ENCODE data around the gene COQ5. TPM values are rescaled to one million over a fixed set of nuclear protein-coding genes. Genes with fewer than 3 reads are reported as not detected.

Gene COQ5
- total RNA-seq, 4 donors from 2014 or later = 14.9 to 18.7 (median 18.0) TPM

- no peaks in the 10 kb centered on the region for H3K36me3 ChIP-seq
- no peaks in the 10 kb centered on the region for H3K27me3 ChIP-seq
- H3K9me3 ChIP-seq = no peaks in the 10 kb centered on the region
- peaks cover 48% of the 10 kb centered on the region for H3K4me1 ChIP-seq
- no peak for TF ChIP-seq EP300 (IDR thresholded peaks at IDR 0.05)
- TF ChIP-seq POLR2AphosphoS5 (IDR thresholded peaks at IDR 0.05) = no peak
- TF ChIP-seq POLR2A (IDR thresholded peaks at IDR 0.05) = no peak
- no peak for TF ChIP-seq CTCF (IDR thresholded peaks at IDR 0.05)
- H3K27ac ChIP-seq = no peak overlapping the region
- no peak overlapping the region for H3K4me3 ChIP-seq
- DNase-seq (ENCODE audit: low spot score in 2 of 2) = no peak
Observed at GRCh38 chr12:120472521-120472920, 56.4 kb downstream of the COQ5 start.

GRCh38 chr12:120470150-120470784, 58.7 kb downstream of the COQ5 start:
- TF ChIP-seq EP300 (IDR thresholded peaks at IDR 0.05) = no peak
- no peak for TF ChIP-seq POLR2AphosphoS5 (IDR thresholded peaks at IDR 0.05)
- no peak for TF ChIP-seq POLR2A (IDR thresholded peaks at IDR 0.05)
- no peak for TF ChIP-seq CTCF (IDR thresholded peaks at IDR 0.05)
- Histone ChIP-seq H3K4me1 (peaks cover 63% of the 10 kb centered on the region), H3K9me3 (no peaks in the 10 kb centered on the region), H3K36me3 (peaks cover 7% of the 10 kb centered on the region), H3K4me3 (peak overlapping the region; percentile 70), H3K27me3 (no peaks in the 10 kb centered on the region), H3K27ac (peak overlapping the region; percentile 96)
- DNase-seq (ENCODE audit: low spot score in 2 of 2) = no peak
- whole genome bisulfite sequencing = 62% methylated on average over 26 of the region's 26 CpGs

- peak; percentile 96 to 98 for DNase-seq (ENCODE audit: low spot score in 2 of 2)
- WGBS = 0% methylated on average over 10 of the region's 88 CpGs
- peaks cover 57% of the 10 kb centered on the region for H3K4me1 ChIP-seq
- peak within 1 kb of the TSS; percentile 96 for H3K27ac ChIP-seq
- H3K27me3 ChIP-seq = no peaks in the 10 kb centered on the region
- H3K9me3 ChIP-seq = no peaks in the 10 kb centered on the region
- peaks cover 14% of the 10 kb centered on the region for H3K36me3 ChIP-seq
- H3K4me3 ChIP-seq = peak within 1 kb of the TSS; percentile 70
- peak; percentile 46 to 73 for TF ChIP-seq POLR2A (IDR thresholded peaks at IDR 0.05)
- TF ChIP-seq POLR2AphosphoS5 (IDR thresholded peaks at IDR 0.05) = peak in 1 of 3 donors; percentile 44
- TF ChIP-seq EP300 (IDR thresholded peaks at IDR 0.05) = no peak
- peak; percentile 65 to 94 for TF ChIP-seq CTCF (IDR thresholded peaks at IDR 0.05)
Observed at GRCh38 chr12:120469450-120470149, 59.4 kb downstream of the COQ5 start, which contains the start of gene SRSF9. TSS of gene SRSF9 (minus strand) at chr12:120469748. CDS start at chr12:120469609, 139 bp downstream.

- DNase-seq (ENCODE audit: low spot score in 2 of 2) = peak in 1 of 2 donors; percentile 68
Observed at GRCh38 chr12:120468821-120469449, 60.0 kb downstream of the COQ5 start.

More at GRCh38 chr12:120468821-120469449, 60.0 kb downstream of the COQ5 start:
- Histone ChIP-seq H3K27me3 (no peaks in the 10 kb centered on the region), H3K9me3 (no peaks in the 10 kb centered on the region), H3K36me3 (peaks cover 21% of the 10 kb centered on the region), H3K4me1 (peaks cover 50% of the 10 kb centered on the region), H3K4me3 (peak overlapping the region; percentile 70), H3K27ac (peak overlapping the region; percentile 96)
- no CpG with 5 or more reads among the region's 57 CpGs for WGBS
- TF ChIP-seq EP300 (IDR thresholded peaks at IDR 0.05) = no peak
- no peak for TF ChIP-seq CTCF (IDR thresholded peaks at IDR 0.05)
- no peak for TF ChIP-seq POLR2AphosphoS5 (IDR thresholded peaks at IDR 0.05)
- no peak for TF ChIP-seq POLR2A (IDR thresholded peaks at IDR 0.05)

Data from suprapubic skin (tissue), 4 donors.